HepG2 (cell line): ENCODE results near the gene LASP1. TPM values are rescaled to one million over a fixed set of nuclear protein-coding genes. Genes with fewer than 3 reads are reported as not detected.

Experiments used
- CC2D1A ChIP-seq: sonication (generic); formaldehyde crosslinking; IDR thresholded peaks from 2 replicates; pipeline ENCODE4 v1.8.1; 2023; ENCODE audit warnings: mild to moderate bottlenecking, missing genetic modification reagents
- MLX ChIP-seq: IDR thresholded peaks from 2 replicates; pipeline ENCODE4 v1.6.1; 2016
- NPAS2 ChIP-seq: sonication (generic); formaldehyde crosslinking; IDR thresholded peaks from 2 replicates; pipeline ENCODE4 v1.8.0; 2022; ENCODE audit warnings: mild to moderate bottlenecking, missing genetic modification reagents, borderline replicate concordance
- RARG ChIP-seq: sonication (generic); formaldehyde crosslinking; IDR thresholded peaks from 2 replicates; pipeline ENCODE4 v1.4.0; 2020; ENCODE audit warnings: low read depth, mild to moderate bottlenecking, missing genetic modification reagents
- SNAPC2 ChIP-seq: sonication (generic); formaldehyde crosslinking; IDR thresholded peaks from 2 replicates; pipeline ENCODE4 v1.8.1; 2022; ENCODE audit warnings: mild to moderate bottlenecking, missing genetic modification reagents
- SYNCRIP ChIP-seq: fragments of 200-400 bp; formaldehyde crosslinking; IDR thresholded peaks from 2 replicates; pipeline ENCODE4 v1.6.1; 2018; ENCODE audit warnings: mild to moderate bottlenecking, low read depth, low read length; ENCODE audit not compliant: insufficient read depth
- THAP9 ChIP-seq: sonication (generic); formaldehyde crosslinking; IDR thresholded peaks from 2 replicates; pipeline ENCODE4; 2020; ENCODE audit warnings: missing genetic modification reagents, mild to moderate bottlenecking, borderline replicate concordance
- ZBTB38 ChIP-seq: sonication (generic); formaldehyde crosslinking; IDR thresholded peaks from 2 replicates; pipeline ENCODE4 v1.5.1; 2020; ENCODE audit warnings: mild to moderate bottlenecking, missing genetic modification reagents
- ZNF275 ChIP-seq: sonication (generic); formaldehyde crosslinking; IDR thresholded peaks from 2 replicates; pipeline ENCODE4 v1.8.0; 2022; ENCODE audit warnings: missing genetic modification reagents, mild to moderate bottlenecking, inconsistent platforms, borderline replicate concordance
- ZNF333 ChIP-seq: sonication (generic); formaldehyde crosslinking; IDR thresholded peaks from 2 replicates; pipeline ENCODE4 v1.4.0; 2020; ENCODE audit warnings: mild to moderate bottlenecking, missing genetic modification reagents, borderline replicate concordance
- ZNF343 ChIP-seq: sonication (generic); formaldehyde crosslinking; IDR thresholded peaks from 2 replicates; pipeline ENCODE4 v1.4.0; 2020; ENCODE audit warnings: mild to moderate bottlenecking, missing genetic modification reagents
- ZNF607 ChIP-seq: sonication (generic); formaldehyde crosslinking; IDR thresholded peaks from 2 replicates; pipeline ENCODE4 v1.5.1; 2020; ENCODE audit warnings: missing genetic modification reagents, mild to moderate bottlenecking, borderline replicate concordance
- ZNF768 ChIP-seq: sonication (generic); formaldehyde crosslinking; IDR thresholded peaks from 2 replicates; pipeline ENCODE4 v1.4.0; 2020; ENCODE audit warnings: missing genetic modification reagents
- ZNF781 ChIP-seq: sonication (generic); formaldehyde crosslinking; IDR thresholded peaks from 2 replicates; pipeline ENCODE4 v1.5.1; 2020; ENCODE audit warnings: borderline replicate concordance, mild to moderate bottlenecking, missing genetic modification reagents; ENCODE audit errors: not compliant biosample characterization
- ZNF891 ChIP-seq: sonication (generic); formaldehyde crosslinking; IDR thresholded peaks from 2 replicates; pipeline ENCODE4 v1.5.0; 2020; ENCODE audit warnings: mild to moderate bottlenecking, missing genetic modification reagents
- polyA plus RNA-seq, 8 experiments: library from polyadenylated mRNA; depleted of rRNA in 3 of 8; stranded (reverse) in 7 of 8; unstranded in 1 of 8; fragments of >200 nt; fragmentation: Illumina TruSeq in 4 of 8; extraction: Trizol in 4 of 8; gene quantifications; 2 replicates each; pipeline versions ENCODE4 v1.2.1 to v1.2.3, GENCODE V29; 2011 to 2016; ENCODE audit warnings: low read depth in 4 of 8, missing spikeins in 1 of 8, mixed read lengths in 1 of 8; ENCODE audit not compliant: insufficient read depth in 1 of 8
- total RNA-seq, 5 experiments: library from RNA; depleted of rRNA; stranded (reverse); fragments of >200 nt; fragmentation: Illumina TruSeq; extraction: Trizol; gene quantifications; 2 replicates each; pipeline ENCODE4 v1.2.3, GENCODE V29; 2016; ENCODE audit warnings: low read depth in 1 of 5
- TF ChIP-seq, protein P1 (sequence below): sonication (generic); formaldehyde crosslinking; IDR thresholded peaks from 2 replicates; pipeline ENCODE4 v1.5.0; 2020; ENCODE audit warnings: mild to moderate bottlenecking, missing genetic modification reagents
- TF ChIP-seq, protein P2 (sequence below): sonication (generic); formaldehyde crosslinking; conservative IDR thresholded peaks from 2 replicates; pipeline ENCODE4 v1.4.0; 2020; ENCODE audit warnings: missing genetic modification reagents
- TF ChIP-seq, protein P3 (sequence below): sonication (generic); formaldehyde crosslinking; IDR thresholded peaks from 2 replicates; pipeline ENCODE4 v1.4.0; 2020; ENCODE audit warnings: missing genetic modification reagents, borderline replicate concordance

The LASP1 gene
- total and polyA plus RNA-seq, 2 of the 13 experiments (the other 11 are each of a cell fraction or from before 2014, with no cell fraction given): 70.1 to 97.0 TPM

DNA sequence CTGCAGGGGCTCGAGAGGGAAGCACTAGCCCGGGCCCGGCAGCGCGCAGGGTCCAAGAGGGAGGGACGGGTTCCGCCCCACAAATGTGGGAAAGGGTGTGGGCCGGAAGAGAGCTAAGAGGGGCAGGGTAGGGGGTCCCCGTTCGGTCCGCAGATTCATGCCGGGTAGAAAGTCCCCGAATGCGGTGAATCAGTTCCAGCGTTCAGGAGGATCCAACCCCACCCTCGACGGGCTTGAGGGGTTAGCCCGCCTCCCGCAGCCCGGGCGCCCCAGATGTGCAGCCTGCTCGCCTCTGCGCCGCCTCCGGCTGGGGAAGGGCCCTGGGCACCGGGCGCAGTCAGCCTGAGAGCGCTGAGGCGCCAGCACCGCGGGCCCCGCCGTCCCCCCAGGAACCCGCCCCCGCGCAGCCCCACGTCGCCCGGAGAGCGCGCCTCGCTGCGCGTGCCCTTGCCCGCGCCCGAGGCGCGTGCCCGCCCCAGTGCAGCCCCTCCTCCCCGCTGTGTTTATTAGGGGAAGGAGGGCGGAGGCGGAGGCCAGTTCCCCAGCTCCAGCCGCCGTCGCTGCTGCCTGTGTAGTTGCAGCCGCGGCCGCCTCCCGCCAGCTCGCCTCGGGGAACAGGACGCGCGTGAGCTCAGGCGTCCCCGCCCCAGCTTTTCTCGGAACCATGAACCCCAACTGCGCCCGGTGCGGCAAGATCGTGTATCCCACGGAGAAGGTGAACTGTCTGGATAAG is at the start of gene LASP1 (continued):
- TF ChIP-seq SNAPC2 (CRISPR knock-in tag) (peak; percentile 62; the same call in 1 of the 2 replicates), ZNF768 (CRISPR knock-in tag) (peak; percentile 39; the same call in 1 of the 2 replicates), ZNF333 (CRISPR knock-in tag) (peak; percentile 93; the same call in 1 of the 2 replicates), ZNF343 (no peak; the same call in 1 of the 2 replicates), NPAS2 (CRISPR knock-in tag) (no peak), ZBTB38 (CRISPR knock-in tag) (peak; percentile 93), ZNF607 (CRISPR knock-in tag) (peak; percentile 92; the same call in 1 of the 2 replicates), ZNF275 (CRISPR knock-in tag) (peak; percentile 89), SYNCRIP (no peak), MLX (CRISPR knock-in tag) (peak; percentile 51), RARG (CRISPR knock-in tag) (no peak), ZNF781 (CRISPR knock-in tag) (no peak), CC2D1A (CRISPR knock-in tag) (no peak), ZNF891 (CRISPR knock-in tag) (peak; percentile 94; the same call in 1 of the 2 replicates), THAP9 (peak; percentile 26; the same call in 1 of the 2 replicates)
- TF ChIP-seq, protein P1, sequence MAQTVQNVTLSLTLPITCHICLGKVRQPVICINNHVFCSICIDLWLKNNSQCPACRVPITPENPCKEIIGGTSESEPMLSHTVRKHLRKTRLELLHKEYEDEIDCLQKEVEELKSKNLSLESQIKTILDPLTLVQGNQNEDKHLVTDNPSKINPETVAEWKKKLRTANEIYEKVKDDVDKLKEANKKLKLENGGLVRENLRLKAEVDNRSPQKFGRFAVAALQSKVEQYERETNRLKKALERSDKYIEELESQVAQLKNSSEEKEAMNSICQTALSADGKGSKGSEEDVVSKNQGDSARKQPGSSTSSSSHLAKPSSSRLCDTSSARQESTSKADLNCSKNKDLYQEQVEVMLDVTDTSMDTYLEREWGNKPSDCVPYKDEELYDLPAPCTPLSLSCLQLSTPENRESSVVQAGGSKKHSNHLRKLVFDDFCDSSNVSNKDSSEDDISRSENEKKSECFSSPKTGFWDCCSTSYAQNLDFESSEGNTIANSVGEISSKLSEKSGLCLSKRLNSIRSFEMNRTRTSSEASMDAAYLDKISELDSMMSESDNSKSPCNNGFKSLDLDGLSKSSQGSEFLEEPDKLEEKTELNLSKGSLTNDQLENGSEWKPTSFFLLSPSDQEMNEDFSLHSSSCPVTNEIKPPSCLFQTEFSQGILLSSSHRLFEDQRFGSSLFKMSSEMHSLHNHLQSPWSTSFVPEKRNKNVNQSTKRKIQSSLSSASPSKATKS (CRISPR knock-in tag): no peak
- TF ChIP-seq, protein P2, sequence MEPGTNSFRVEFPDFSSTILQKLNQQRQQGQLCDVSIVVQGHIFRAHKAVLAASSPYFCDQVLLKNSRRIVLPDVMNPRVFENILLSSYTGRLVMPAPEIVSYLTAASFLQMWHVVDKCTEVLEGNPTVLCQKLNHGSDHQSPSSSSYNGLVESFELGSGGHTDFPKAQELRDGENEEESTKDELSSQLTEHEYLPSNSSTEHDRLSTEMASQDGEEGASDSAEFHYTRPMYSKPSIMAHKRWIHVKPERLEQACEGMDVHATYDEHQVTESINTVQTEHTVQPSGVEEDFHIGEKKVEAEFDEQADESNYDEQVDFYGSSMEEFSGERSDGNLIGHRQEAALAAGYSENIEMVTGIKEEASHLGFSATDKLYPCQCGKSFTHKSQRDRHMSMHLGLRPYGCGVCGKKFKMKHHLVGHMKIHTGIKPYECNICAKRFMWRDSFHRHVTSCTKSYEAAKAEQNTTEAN (CRISPR knock-in tag): no peak
- TF ChIP-seq, protein P3, sequence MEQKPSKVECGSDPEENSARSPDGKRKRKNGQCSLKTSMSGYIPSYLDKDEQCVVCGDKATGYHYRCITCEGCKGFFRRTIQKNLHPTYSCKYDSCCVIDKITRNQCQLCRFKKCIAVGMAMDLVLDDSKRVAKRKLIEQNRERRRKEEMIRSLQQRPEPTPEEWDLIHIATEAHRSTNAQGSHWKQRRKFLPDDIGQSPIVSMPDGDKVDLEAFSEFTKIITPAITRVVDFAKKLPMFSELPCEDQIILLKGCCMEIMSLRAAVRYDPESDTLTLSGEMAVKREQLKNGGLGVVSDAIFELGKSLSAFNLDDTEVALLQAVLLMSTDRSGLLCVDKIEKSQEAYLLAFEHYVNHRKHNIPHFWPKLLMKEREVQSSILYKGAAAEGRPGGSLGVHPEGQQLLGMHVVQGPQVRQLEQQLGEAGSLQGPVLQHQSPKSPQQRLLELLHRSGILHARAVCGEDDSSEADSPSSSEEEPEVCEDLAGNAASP (CRISPR knock-in tag): 0 out of 2 replicates have a peak, but pooled peaks have one; percentile 38
